Central memory CD8-positive, alpha-beta T cell (primary cell): ENCODE data around the gene ZMAT3.
"Not testable (repeated sequence)": the region's sequence is repeated elsewhere in the genome, so short reads cannot be mapped to it uniquely, and the experiment has no call there.

Experiments used
- ATAC-seq: fragments of 150-1000 bp; cut with Tn5 transposase; replicated peaks from 2 replicates; pipeline ENCODE4 v1.10.0; 2022; ENCODE audit warnings: mild to moderate bottlenecking, moderate FRiP score, moderate number of reproducible peaks; ENCODE audit not compliant: poor library complexity, severe bottlenecking; ENCODE audit errors: extremely low read depth
- DNase-seq, 2 donors: peaks; one replicate each; pipeline ENCODE4 v3.0.0; 2021; ENCODE audit warnings: low spot score in 2 of 2
- H3K27ac Mint-ChIP-seq: one replicate; pipeline ENCODE4 v1.8.0; 2022; ENCODE audit warnings: low read depth, mild to moderate bottlenecking, moderate library complexity, mixed read lengths
- H3K27me3 Mint-ChIP-seq: one replicate; pipeline ENCODE4 v1.8.0; 2022; ENCODE audit warnings: mixed read lengths
- H3K36me3 Mint-ChIP-seq: one replicate; pipeline ENCODE4 v1.8.0; 2022; ENCODE audit warnings: mild to moderate bottlenecking, moderate library complexity, mixed read lengths; ENCODE audit not compliant: insufficient read depth
- H3K4me1 Mint-ChIP-seq: one replicate; pipeline ENCODE4 v1.8.0; 2022; ENCODE audit warnings: mixed read lengths
- H3K4me3 Mint-ChIP-seq: one replicate; pipeline ENCODE4 v1.8.0; 2022; ENCODE audit warnings: mild to moderate bottlenecking, moderate library complexity, mixed read lengths
- H3K9me3 Mint-ChIP-seq: one replicate; pipeline ENCODE4 v1.8.0; 2022; ENCODE audit warnings: mixed read lengths

The ZMAT3 gene

GRCh38 chr3:179063945-179064560, 7.6 kb downstream of the ZMAT3 start:
- peaks cover 44% of the 10 kb centered on the region for H3K4me1 Mint-ChIP-seq
- no peak for DNase-seq
- H3K4me3 Mint-ChIP-seq, result no peak overlapping the region
- H3K9me3 Mint-ChIP-seq, result no peaks in the 10 kb centered on the region
- H3K27ac Mint-ChIP-seq, result no peak overlapping the region
- no peak for ATAC-seq
- H3K36me3 Mint-ChIP-seq, result peaks cover 21% of the 10 kb centered on the region
- no peaks in the 10 kb centered on the region for H3K27me3 Mint-ChIP-seq

- H3K36me3 Mint-ChIP-seq, result peaks cover 7% of the 10 kb centered on the region
- H3K9me3 Mint-ChIP-seq, result no peaks in the 10 kb centered on the region
- H3K4me1 Mint-ChIP-seq, result peaks cover 30% of the 10 kb centered on the region
- H3K27ac Mint-ChIP-seq, result no peak overlapping the region
- no peak for DNase-seq
- H3K27me3 Mint-ChIP-seq, result no peaks in the 10 kb centered on the region
- ATAC-seq, result no peak
- H3K4me3 Mint-ChIP-seq, result no peak overlapping the region
Observed at GRCh38 chr3:179056326-179056725, 15.3 kb downstream of the ZMAT3 start.

- not testable (repeated sequence) for DNase-seq, H3K36me3 Mint-ChIP-seq, H3K27me3 Mint-ChIP-seq, H3K27ac Mint-ChIP-seq, H3K4me3 Mint-ChIP-seq, ATAC-seq, H3K9me3 Mint-ChIP-seq
- H3K4me1 Mint-ChIP-seq, result peaks cover 36% of the 10 kb centered on the region
Observed at GRCh38 chr3:179054565-179054964, 17.0 kb downstream of the ZMAT3 start.

- Mint-ChIP-seq H3K36me3 (peaks cover 2% of the 10 kb centered on the region), H3K4me3 (no peak overlapping the region), H3K27ac (peak overlapping the region; percentile 38), H3K27me3 (no peaks in the 10 kb centered on the region), H3K4me1 (peaks cover 60% of the 10 kb centered on the region), H3K9me3 (no peaks in the 10 kb centered on the region)
- DNase-seq (no peak), ATAC-seq (no peak)
Observed at GRCh38 chr3:179046497-179047353, 24.9 kb downstream of the ZMAT3 start.

GRCh38 chr3:179045719-179046402, 25.7 kb downstream of the ZMAT3 start:
- DNase-seq (no peak), ATAC-seq (no peak)
- Mint-ChIP-seq H3K27me3 (no peaks in the 10 kb centered on the region), H3K4me3 (no peak overlapping the region), H3K27ac (peak overlapping the region; percentile 38), H3K36me3 (peaks cover 2% of the 10 kb centered on the region), H3K4me1 (peaks cover 61% of the 10 kb centered on the region), H3K9me3 (no peaks in the 10 kb centered on the region)

- H3K27ac Mint-ChIP-seq, H3K9me3 Mint-ChIP-seq: not testable (repeated sequence)
Observed at GRCh38 chr3:179038899-179039251, 32.7 kb downstream of the ZMAT3 start.

GRCh38 chr3:179038216-179038898, 33.3 kb downstream of the ZMAT3 start:
- Mint-ChIP-seq H3K27ac (no peak overlapping the region), H3K9me3 (no peaks in the 10 kb centered on the region), H3K27me3 (no peaks in the 10 kb centered on the region), H3K4me1 (peaks cover 30% of the 10 kb centered on the region), H3K4me3 (no peak overlapping the region), H3K36me3 (no peaks in the 10 kb centered on the region)
- ATAC-seq (no peak), DNase-seq (no peak)

More at GRCh38 chr3:179038899-179039251, 32.7 kb downstream of the ZMAT3 start:
- not testable (repeated sequence) for ATAC-seq, H3K27me3 Mint-ChIP-seq, H3K4me3 Mint-ChIP-seq, H3K36me3 Mint-ChIP-seq, DNase-seq
- H3K4me1 Mint-ChIP-seq, result peaks cover 36% of the 10 kb centered on the region

GRCh38 chr3:179037351-179037750, 34.3 kb downstream of the ZMAT3 start:
- Mint-ChIP-seq H3K36me3 (no peaks in the 10 kb centered on the region), H3K4me1 (peaks cover 30% of the 10 kb centered on the region), H3K27ac (no peak overlapping the region), H3K4me3 (peak overlapping the region; percentile 6), H3K9me3 (no peaks in the 10 kb centered on the region), H3K27me3 (no peaks in the 10 kb centered on the region)
- DNase-seq (peak in 1 of 2 donors; percentile 20), ATAC-seq (peak; percentile 86)

- H3K27me3 Mint-ChIP-seq, result no peaks in the 10 kb centered on the region
- H3K27ac Mint-ChIP-seq, result no peak overlapping the region
- peaks cover 29% of the 10 kb centered on the region for H3K4me1 Mint-ChIP-seq
- H3K4me3 Mint-ChIP-seq, result no peak overlapping the region
- H3K36me3 Mint-ChIP-seq, result no peaks in the 10 kb centered on the region
- ATAC-seq, result no peak
- no peak for DNase-seq
- no peaks in the 10 kb centered on the region for H3K9me3 Mint-ChIP-seq
Observed at GRCh38 chr3:179036626-179037300, 34.8 kb downstream of the ZMAT3 start.

- no peaks in the 10 kb centered on the region for H3K36me3 Mint-ChIP-seq
- peaks cover 24% of the 10 kb centered on the region for H3K4me1 Mint-ChIP-seq
- no peak overlapping the region for H3K27ac Mint-ChIP-seq
- no peak for ATAC-seq
- H3K4me3 Mint-ChIP-seq, result no peak overlapping the region
- no peaks in the 10 kb centered on the region for H3K9me3 Mint-ChIP-seq
- DNase-seq, result no peak
- H3K27me3 Mint-ChIP-seq, result no peaks in the 10 kb centered on the region
Observed at GRCh38 chr3:179036226-179036625, 35.4 kb downstream of the ZMAT3 start.

- no peak overlapping the region for H3K4me3 Mint-ChIP-seq
- DNase-seq (no peak), ATAC-seq (no peak)
- no peaks in the 10 kb centered on the region for H3K36me3 Mint-ChIP-seq
- no peaks in the 10 kb centered on the region for H3K27me3 Mint-ChIP-seq
- no peaks in the 10 kb centered on the region for H3K9me3 Mint-ChIP-seq
- peaks cover 15% of the 10 kb centered on the region for H3K4me1 Mint-ChIP-seq
- no peak overlapping the region for H3K27ac Mint-ChIP-seq
Observed at GRCh38 chr3:179035232-179035631, 36.4 kb downstream of the ZMAT3 start.

GRCh38 chr3:179033304-179033657, 38.3 kb downstream of the ZMAT3 start:
- H3K4me3 Mint-ChIP-seq, H3K9me3 Mint-ChIP-seq, H3K36me3 Mint-ChIP-seq, ATAC-seq, DNase-seq, H3K27ac Mint-ChIP-seq, H3K27me3 Mint-ChIP-seq: not testable (repeated sequence)
- peaks cover 15% of the 10 kb centered on the region for H3K4me1 Mint-ChIP-seq
